GM11168 (cell line): ENCODE data around the gene IQGAP2.

Source experiments
- in situ Hi-C: fragments of 300-500 bp; cut with MboI; formaldehyde crosslinking; loops from one replicate; pipeline ENCODE4 v1.12.0; 2022; ENCODE audit warnings: low sequenced_read_pairs; ENCODE audit not compliant: unreplicated experiment

The IQGAP2 gene

DNA sequence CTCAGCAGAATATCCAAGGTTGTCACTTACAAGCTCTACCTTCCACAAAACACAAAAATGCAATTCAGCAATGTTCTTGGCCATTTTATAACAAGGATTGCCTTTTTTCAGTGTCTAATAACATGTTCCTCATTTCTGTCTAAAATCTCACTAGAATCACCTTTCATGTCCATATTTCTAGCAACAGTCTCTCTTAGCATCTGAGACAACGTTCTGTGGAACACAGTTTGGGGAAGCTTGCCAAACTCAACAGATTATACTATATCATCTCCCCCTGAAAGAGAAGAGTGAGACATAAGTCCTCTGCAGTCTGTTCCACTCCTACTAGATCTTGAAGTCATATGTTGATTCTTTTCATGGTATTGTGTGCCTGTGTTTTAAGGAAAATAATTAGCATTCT is 149.5 kb downstream of the IQGAP2 start:
- in situ Hi-C loops = no loop called here

DNA sequence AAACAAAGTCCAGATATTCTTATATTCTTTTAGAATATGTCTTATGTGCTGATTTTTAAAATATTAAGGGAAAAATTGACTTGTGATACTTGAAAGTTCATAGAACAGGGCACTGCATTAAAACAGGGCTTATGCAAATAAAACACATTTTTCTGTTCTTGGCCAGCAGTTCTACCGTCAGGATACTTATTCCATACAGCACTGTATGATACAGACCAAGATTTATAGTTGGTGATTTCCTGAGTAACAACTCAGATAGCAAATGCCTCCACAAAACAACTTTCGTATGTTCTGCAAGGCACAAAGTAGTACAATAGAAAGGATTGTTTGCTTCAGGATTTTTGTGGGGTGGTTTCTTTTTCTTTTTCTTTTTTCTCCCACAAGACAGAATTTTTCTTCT is 150.2 kb downstream of the IQGAP2 start:
- in situ Hi-C loops = no loop called here

- in situ Hi-C loops = no loop called here
Measured at GRCh38 chr5:76555114-76555513, 152.0 kb downstream of the IQGAP2 start.

GRCh38 chr5:76555717-76556116 is 152.6 kb downstream of the IQGAP2 start:
- in situ Hi-C loops = no loop called here

DNA sequence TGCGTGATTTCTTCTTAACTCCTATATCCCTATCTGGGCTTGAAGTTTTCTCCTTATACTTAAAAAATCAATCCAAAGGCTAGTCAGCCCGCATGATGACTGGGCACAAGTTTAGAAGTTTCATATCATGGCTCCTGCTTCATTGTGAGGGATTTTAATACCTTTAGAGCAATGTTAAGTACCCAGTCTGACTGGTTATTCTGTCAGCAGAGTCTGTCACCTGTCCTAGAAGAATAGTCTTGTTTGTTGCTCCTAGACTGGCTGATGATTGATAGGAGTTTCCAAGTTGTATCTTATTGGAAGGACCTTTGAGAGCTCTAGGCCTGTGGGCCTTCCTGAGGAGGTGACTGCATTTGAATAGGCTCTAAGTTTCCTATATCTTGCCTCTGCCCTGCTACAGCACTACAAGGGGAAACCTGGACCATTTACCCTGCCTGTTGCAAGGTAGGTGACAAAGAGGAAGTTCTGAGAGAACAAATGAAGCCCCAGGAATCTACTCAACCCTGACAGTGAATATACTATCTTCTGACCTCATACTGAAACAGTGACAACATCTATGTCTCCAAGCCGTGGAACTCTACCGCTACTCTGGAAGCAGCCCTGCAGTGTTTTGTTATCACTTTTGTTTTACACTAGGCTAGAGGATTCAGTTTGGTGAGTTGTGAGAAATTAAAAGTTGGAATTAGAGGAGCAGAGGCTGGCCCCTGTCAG is 153.6 kb downstream of the IQGAP2 start:
- in situ Hi-C loops = no loop called here

GRCh38 chr5:76560952-76561891 is 158.1 kb downstream of the IQGAP2 start:
- in situ Hi-C loops = no loop called here

DNA sequence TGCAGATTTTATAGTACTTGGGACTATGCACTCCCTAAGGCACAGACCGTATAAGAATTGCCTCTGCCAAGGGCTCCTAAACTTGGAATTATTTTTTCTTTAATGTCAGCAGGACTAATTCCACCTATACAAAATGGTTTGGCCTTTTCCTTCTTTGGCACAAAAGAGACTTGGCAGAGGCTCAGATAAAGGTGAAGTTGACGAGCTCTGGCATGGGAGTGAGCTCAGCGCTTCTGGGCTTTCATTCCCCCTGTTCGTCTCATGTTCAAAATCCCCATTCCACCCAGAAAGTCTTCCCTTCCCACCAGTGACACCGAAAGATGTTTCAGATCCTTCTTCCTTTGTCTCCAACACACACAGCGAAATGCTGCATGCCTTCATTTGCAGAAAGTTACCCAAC is 158.9 kb downstream of the IQGAP2 start:
- in situ Hi-C loops = no loop called here

GRCh38 chr5:76565009-76565408 is 161.9 kb downstream of the IQGAP2 start:
- in situ Hi-C loops = no loop called here

GRCh38 chr5:76570153-76570552 is 167.1 kb downstream of the IQGAP2 start:
- in situ Hi-C loops = no loop called here

DNA sequence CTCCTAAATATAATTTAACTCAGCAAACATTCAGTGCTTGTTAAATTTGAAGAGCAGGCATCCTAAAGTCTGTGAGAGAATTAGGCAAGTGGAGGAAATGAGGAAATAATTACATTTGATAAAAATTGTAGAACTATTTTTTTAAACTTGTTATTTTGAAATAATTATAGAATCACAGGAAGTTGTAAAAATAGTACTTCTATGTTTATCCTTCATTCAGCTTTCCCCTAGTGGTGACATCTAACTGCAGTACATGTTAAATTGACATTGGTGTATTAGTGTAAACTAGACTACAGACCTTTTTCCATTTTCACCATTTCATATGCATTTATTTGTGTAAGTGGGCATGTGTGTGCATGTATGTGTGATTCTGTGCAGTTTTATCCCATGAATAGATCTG is 168.5 kb downstream of the IQGAP2 start:
- in situ Hi-C loops = no loop called here

- in situ Hi-C loops = no loop called here
Measured at GRCh38 chr5:76576450-76576849, 173.4 kb downstream of the IQGAP2 start.

GRCh38 chr5:76576996-76577395 is 173.9 kb downstream of the IQGAP2 start:
- in situ Hi-C loops = no loop called here

GRCh38 chr5:76579166-76579937 is 176.3 kb downstream of the IQGAP2 start:
- in situ Hi-C loops = no loop called here

DNA sequence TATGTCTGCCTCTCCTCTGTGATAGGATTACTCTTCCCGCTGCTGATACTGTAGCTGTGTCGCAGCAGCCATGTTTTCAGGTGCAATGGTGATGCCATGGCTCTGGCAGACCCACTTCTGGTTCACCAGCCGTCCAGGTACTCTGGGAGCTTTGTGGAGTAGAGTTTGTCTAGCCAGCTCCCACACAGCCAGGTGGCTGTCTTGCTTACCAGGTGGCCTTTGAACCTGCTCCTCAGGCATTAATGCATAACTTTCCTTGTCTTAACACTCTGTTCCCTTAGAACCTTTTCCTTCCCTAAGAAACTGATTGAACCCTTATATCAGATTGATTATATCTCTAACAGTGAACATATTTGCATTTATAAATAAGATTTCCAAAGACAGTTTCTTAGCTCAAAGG is 177.9 kb downstream of the IQGAP2 start:
- in situ Hi-C loops = no loop called here

- in situ Hi-C loops = no loop called here
Measured at GRCh38 chr5:76582230-76583162, 179.4 kb downstream of the IQGAP2 start.

DNA sequence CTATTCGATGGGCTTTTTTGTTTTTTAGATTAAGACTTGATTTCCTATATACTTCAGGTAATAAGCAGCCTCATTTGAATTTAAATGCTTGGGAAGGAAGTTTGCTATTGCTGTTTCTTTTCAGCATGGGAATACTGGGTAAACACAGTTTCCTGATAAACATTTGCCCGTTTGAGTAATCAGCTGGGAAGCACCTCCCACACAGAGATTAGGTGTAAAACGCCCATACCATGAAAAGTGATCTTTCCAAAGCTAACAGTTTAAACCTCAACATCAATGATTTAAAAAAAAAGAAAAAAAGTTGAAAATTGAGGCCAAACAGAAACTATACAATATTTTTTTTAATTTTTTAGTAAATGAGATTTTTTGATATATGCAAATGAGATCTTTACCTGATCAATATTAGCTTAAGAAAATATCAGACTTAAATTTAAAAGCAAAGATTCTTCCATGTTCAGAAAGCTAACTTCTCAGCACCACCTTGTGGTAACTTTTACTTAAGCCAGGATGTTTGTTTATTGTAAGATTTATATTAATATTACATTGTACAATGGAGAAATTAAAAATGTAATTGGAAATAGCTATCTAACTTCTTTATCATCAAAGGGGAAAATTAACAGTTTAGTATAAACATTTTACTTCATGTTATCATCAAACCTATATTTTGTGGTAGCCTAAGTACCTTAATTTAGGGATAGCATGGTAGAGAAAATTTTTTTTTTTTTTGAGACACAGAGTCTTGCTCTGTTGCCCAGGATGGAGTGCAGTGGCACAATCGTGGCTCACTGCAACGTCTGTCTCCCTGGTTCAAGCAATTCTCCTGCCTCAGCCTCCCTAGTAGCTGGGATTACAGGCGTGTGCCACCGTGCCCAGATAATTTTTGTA is 180.3 kb downstream of the IQGAP2 start:
- in situ Hi-C loops = no loop called here

DNA sequence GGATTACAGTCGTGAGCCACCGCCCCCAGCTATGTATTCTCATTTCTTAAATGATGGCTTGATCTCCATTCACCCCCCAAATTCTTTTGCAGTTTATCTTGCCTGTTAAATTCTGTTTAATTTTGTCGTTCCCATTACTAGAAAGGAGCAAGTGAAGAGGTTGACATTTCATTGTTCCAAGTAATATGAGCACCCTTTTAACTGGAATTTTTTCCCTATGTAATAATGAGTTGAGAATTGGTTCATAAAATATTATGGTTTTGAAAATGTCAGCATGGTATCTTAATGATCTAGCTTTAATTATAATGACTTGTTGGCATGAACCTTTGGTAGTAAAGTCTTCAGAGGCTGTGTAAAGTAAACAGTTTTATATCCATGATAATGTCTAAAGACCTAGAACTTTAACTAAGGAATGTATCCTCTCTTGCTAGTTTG is 182.7 kb downstream of the IQGAP2 start:
- in situ Hi-C loops = no loop called here

- in situ Hi-C loops = no loop called here
Measured at GRCh38 chr5:76586531-76586930, 183.4 kb downstream of the IQGAP2 start.

DNA sequence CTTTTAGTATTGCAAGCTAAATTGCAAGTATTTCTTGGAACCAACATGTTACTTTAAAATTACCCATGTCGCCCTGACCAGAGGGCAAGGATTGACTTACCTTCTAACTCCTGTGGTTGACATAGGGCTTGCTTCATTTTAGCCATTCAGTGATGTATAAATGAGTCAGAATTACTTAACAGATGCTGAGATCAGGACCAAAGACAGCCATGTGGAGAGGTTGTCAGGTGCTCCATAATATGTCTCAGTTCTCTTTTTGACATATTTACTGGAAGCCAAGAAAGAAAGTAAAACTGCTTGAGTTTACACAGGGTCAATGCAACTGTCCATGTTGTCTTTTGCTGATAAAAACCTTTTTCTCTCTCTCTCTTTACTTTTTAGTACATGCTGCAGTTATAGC is 186.9 kb downstream of the IQGAP2 start:
- in situ Hi-C loops = no loop called here
